Measurements from ENCODE around the gene MRC1.

Gene MRC1

DNA sequence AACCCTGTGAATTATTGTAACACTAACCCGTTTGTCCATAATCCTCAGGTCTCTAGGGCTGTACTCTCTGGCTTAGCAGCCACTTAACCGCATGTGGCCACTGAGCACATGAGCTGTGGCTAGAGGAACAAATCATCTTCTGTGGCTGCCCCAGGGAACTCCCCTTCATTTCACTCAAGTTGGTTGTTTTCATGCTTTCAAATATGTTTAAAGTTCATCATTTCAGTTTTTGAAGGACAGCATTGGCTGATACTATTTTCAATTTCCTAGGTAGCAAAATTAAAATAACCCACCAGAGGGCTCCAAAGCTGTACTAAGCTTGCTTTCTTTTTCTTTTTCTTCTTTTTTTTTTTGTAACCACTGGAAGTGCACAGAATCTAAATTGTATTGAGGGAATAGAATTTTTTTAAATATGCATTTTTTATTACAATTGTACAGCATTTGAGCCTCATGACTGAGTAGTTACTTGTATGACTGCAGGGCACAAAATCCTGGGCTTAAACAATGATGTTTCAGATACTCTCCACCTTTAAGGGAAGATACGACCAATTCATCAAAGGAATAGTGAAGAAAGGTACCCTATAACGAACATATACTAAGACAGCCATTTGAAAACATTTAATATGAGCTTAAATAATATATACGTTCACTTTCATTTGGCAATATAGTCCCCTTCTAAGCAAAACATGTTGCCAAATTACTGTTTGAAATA, 38.6 kb downstream of the MRC1 start:
- no peak for DNase-seq (ENCODE audit: low spot score)
- in situ Hi-C loops (cut with MboI; ENCODE audit: low sequenced_read_pairs, unreplicated experiment), result no loop called here

DNA sequence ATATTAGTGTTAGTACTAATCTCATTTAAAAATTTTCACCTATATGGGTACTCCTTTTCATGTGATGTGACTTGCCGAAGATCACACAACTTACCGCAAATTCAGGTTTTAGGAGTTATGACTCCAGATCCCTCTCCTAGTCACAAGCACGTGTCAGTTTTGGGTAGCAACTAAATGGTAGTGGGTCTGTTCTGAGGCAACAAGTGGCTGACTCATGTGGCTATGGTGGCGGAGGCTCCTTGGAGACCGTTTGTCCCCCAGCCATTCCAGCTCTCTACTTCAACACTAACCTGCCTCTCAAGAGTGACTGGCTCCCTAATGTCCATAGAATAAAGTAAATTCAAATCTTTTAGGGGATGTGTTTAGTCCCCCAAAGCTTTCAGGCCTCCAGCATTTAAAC, 39.5 kb downstream of the MRC1 start:
- no peak for DNase-seq (ENCODE audit: low spot score)
- TF ChIP-seq, protein P1, sequence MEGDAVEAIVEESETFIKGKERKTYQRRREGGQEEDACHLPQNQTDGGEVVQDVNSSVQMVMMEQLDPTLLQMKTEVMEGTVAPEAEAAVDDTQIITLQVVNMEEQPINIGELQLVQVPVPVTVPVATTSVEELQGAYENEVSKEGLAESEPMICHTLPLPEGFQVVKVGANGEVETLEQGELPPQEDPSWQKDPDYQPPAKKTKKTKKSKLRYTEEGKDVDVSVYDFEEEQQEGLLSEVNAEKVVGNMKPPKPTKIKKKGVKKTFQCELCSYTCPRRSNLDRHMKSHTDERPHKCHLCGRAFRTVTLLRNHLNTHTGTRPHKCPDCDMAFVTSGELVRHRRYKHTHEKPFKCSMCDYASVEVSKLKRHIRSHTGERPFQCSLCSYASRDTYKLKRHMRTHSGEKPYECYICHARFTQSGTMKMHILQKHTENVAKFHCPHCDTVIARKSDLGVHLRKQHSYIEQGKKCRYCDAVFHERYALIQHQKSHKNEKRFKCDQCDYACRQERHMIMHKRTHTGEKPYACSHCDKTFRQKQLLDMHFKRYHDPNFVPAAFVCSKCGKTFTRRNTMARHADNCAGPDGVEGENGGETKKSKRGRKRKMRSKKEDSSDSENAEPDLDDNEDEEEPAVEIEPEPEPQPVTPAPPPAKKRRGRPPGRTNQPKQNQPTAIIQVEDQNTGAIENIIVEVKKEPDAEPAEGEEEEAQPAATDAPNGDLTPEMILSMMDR (IDR thresholded peaks at IDR 0.05; ENCODE audit: borderline replicate concordance, control extremely low read depth, extremely low read depth, insufficient read depth, missing control alignments), result no peak
- in situ Hi-C loops (cut with MboI; ENCODE audit: low sequenced_read_pairs, unreplicated experiment), result no loop called here

More for the DNA sequence above, 38.6 kb downstream of the MRC1 start:
- TF ChIP-seq, protein P1 (IDR thresholded peaks at IDR 0.05; ENCODE audit: borderline replicate concordance, control extremely low read depth, extremely low read depth, insufficient read depth, missing control alignments), result no peak

DNA sequence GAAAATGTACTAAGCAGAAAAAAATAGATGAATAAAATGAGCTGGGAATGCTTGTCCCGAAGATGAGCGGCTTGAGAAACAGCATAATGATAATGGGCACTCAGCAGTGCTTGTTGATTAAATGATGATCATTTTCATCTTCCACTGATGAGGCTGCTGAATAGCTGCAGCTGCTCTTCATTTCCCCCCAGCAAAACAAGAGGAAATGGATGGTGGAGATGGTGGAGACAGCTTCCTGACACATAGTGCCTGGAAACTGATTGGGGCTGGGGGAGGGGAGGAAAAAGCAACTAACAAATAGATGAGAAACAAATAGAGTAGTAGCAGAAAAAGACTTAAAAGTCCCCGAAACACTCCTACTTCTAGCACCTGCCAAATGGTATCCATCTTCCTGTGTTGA, 41.4 kb downstream of the MRC1 start:
- DNase-seq (ENCODE audit: low spot score), result no peak
- in situ Hi-C loops (cut with MboI; ENCODE audit: low sequenced_read_pairs, unreplicated experiment), result no loop called here

DNA sequence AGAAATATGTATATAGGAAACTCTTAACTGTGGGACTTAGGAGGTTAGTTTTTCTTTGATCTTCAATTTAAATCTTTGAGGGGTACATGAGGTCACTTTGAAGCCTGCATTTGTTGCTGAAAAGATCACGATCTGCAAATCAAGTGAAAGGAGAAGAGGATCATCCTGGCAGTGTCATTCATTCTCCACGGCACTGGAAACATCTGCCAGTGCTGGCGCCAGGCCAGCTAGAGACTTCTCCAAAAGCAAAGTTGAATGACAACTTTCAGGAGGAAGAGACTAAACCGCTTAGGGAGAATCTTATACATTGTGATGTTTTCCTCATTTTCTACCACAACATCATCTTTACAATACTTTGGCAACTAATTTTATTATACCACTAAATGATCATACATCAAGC, 42.5 kb downstream of the MRC1 start:
- in situ Hi-C loops (cut with MboI; ENCODE audit: low sequenced_read_pairs, unreplicated experiment), result no loop called here
- TF ChIP-seq, protein P1 (IDR thresholded peaks at IDR 0.05; ENCODE audit: borderline replicate concordance, control extremely low read depth, extremely low read depth, insufficient read depth, missing control alignments), result no peak
- no peak for DNase-seq (ENCODE audit: low spot score)

More for the DNA sequence above, 41.4 kb downstream of the MRC1 start:
- TF ChIP-seq, protein P1 (IDR thresholded peaks at IDR 0.05; ENCODE audit: borderline replicate concordance, control extremely low read depth, extremely low read depth, insufficient read depth, missing control alignments), result no peak

GRCh38 chr10:17854044-17854652, 45.0 kb downstream of the MRC1 start:
- TF ChIP-seq, protein P1 (IDR thresholded peaks at IDR 0.05; ENCODE audit: borderline replicate concordance, control extremely low read depth, extremely low read depth, insufficient read depth, missing control alignments), result no peak
- in situ Hi-C loops (cut with MboI; ENCODE audit: low sequenced_read_pairs, unreplicated experiment), result no loop called here
- DNase-seq (ENCODE audit: low spot score), result no peak

DNA sequence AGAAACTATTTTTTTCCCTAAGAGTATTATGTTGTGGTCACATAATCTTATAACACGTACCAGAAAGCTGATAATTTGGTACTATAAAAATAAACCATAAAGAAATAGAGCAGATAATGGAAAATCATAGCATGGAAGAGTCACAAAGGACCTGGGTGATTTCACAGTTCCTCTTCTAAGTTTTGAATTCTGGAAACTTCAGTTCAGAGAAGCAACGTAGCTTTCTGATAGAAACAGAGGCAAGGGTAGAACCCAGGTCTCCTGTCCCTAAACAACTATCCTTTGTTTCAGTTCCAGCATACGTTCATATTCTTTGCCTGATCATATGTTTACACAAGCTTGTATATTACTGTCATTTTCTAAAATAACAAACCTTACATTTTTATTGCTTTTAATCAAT, 47.9 kb downstream of the MRC1 start:
- in situ Hi-C loops (cut with MboI; ENCODE audit: low sequenced_read_pairs, unreplicated experiment), result no loop called here
- TF ChIP-seq, protein P1 (IDR thresholded peaks at IDR 0.05; ENCODE audit: borderline replicate concordance, control extremely low read depth, extremely low read depth, insufficient read depth, missing control alignments), result no peak
- no peak for DNase-seq (ENCODE audit: low spot score)
